Measurements from ENCODE around the gene ALG12.
A peak's percentile ranks its signal among the peaks of the same experiment; 100 is the strongest.

Gene ALG12

DNA sequence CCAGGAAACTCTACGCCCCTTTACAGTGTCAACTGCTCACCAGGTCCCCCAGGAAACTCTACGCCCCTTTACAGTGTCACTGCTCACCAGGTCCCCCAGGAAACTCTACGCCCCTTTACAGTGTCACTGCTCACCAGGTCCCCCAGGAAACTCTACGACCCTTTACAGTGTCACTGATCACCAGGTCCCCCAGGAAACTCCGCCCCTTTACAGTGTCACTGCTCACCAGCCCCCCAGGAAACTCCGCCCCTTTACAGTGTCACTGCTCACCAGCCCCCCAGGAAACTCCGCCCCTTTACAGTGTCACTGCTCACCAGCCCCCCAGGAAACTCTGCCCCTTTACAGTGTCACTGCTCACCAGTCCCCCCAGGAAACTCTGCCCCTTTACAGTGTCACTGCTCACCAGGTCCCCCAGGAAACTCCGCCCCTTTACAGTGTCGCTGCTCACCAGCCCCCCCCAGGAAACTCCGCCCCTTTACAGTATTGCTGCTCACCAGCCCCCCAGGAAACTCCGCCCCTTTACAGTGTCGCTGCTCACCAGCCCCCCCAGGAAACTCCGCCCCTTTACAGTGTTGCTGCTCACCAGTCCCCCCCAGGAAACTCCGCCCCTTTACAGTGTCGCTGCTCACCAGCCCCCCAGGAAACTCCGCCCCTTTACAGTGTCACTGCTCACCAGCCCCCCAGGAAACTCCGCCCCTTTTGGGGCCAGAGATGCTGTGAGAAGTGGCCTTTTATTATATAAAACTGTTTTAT is 27.0 kb upstream of the ALG12 start:
- DNase-seq = peak; percentile 43

GRCh38 chr22:49944399-49944891 is 26.2 kb upstream of the ALG12 start:
- DNase-seq = no peak

DNA sequence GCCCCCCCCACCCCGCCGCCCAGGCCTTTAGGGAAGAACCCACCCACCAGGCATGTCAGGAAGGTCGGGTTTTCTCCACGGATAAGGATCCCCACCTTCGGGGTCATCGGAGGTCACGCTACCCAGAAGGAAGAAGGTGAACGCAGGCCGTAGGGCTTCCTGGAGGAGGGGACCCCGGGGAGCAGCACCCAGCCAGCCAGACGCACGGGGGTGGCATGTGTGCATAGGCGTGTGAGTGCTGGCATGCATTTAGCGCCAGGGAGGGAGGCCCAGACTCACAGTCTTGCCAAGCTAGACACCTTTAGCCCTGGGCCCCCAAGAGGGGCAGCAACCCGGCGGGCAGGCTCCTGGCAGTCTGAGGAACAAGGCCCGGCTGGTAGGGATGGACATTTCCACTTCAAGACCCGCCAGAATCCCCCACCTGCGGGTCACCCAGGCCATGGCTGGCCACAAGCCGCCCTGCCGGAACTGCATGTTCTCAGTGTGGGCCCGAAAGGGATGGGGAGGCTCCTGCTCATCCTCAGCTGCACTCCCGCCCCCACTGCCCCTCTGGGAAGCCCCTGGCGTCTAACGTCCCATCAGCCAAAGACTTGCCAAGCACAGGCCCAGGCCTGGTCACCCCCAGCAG is 25.6 kb upstream of the ALG12 start:
- DNase-seq = no peak

GRCh38 chr22:49943405-49943765 is 25.1 kb upstream of the ALG12 start:
- DNase-seq = no peak

GRCh38 chr22:49942565-49943404 is 24.5 kb upstream of the ALG12 start:
- no peak for DNase-seq

GRCh38 chr22:49941507-49942316 is 23.5 kb upstream of the ALG12 start:
- DNase-seq = no peak

GRCh38 chr22:49938565-49939136 is 20.4 kb upstream of the ALG12 start:
- DNase-seq = no peak

GRCh38 chr22:49937758-49938564 is 19.7 kb upstream of the ALG12 start:
- no peak for DNase-seq

DNA sequence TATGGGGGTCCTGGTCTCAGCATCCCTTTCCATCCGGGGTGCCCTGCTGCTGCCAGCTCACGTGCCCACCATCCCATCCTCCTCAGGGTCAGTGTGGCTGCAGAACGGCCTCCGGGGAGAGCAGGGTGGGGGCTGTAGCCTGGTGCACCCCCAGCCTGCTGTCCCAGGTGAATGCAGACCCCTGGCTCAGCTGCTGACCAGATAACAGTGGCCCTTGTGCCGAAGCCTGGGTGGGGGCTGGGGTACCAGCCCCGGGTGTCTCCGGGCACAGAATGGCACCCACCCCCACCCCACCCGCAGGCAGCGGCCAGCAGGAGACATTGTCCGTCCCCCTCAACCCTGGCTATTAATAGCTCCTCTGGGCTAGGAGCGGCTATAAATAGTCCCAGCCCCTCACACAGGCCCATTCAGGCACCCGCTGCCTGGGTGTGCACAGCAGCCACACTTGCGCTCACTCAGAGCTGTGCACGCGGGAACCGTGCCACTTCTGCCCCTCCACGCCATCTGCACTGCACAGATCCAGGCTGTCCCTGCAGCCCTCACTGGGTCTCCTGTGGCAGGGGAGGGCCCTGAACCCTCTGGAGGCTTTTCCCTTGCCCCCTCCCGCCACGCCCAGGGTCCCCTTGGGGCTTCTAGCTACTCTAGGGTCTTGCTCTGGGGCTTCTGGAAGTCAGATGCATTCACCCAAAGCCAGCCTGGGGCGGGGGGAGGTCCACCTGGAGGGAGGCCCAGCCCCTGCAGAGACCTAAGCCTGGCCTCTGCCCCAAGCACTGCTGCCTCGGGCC is 18.9 kb upstream of the ALG12 start:
- peak; percentile 10 for DNase-seq

DNA sequence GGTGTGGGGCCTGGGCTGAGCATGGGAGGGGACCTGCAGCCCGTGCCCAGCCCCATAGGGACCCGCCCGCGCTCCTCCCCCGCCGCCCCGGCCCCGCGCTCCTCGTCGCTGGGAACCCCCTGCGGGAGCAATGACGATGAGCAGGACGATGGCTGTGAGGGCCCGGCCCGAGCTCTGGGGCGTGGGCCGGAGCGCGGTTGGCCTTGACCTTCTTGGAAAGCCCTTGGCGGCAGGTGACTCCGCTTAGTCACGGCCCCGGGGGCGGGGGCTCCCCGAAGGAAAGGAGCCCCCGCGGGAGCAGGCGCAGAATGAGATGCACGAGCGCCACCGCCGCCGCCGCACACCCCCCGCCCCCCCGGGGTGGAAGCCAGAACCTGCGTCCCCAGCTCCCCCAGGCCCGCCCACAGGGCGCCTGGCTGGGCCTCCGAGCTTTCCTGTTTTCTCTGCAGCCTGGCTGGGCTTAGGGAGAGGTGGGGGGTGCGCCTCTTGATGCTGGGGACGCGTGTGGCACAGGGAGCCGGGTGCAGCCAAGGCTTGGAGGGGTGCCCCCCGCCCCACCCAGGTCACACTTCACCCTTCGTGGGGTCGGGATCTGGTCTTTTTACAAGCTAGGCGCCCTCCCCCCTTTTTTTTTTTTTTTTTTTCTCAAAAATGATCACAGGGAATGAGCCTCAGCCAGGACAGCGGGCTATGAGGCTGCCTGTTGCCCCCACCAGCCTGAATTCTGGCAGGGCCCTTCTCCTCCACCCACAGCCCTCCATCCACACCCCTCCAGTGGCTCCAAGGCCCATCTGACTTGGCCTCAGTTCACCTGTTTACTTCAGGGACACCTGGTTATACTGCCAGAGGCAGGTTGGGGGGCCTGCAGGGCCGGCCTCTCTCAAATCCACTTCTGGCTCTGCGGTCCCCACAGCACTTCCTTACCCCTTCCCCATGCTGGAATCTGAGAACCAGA is 18.1 kb upstream of the ALG12 start:
- peak; percentile 75 for DNase-seq

DNA sequence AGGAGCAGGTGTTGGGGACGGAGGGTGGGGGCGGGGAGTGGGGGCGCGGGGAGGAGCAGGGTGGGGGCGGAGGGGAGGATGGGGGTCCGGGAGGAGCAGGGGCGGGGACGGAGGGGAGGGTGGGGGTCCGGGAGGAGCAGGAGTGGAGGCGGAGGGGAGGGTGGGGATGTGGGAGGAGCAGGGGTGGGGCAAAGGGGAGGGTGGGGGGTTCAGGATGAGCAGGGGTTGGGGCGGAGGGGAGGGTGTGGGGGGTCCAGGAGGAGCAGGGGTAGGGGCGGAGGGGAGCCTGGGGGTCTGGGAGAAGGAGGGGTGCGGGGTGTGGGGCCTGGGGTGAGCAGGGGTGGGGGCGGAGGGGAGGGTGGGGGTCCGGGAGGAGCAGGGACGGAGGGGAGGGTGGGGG is 17.3 kb upstream of the ALG12 start:
- no peak for DNase-seq

GRCh38 chr22:49934891-49935557 is 16.8 kb upstream of the ALG12 start:
- DNase-seq = peak; percentile 21

- DNase-seq = no peak
These were observed 16.1 kb upstream of the ALG12 start for GRCh38 chr22:49934160-49934890.

- DNase-seq = no peak
These were observed 15.3 kb upstream of the ALG12 start for GRCh38 chr22:49933236-49934159.

GRCh38 chr22:49930596-49931412 is 12.6 kb upstream of the ALG12 start:
- peak; percentile 82 for DNase-seq

- no peak for DNase-seq
These were observed 11.8 kb upstream of the ALG12 start for GRCh38 chr22:49929994-49930575.

All from DMS153 (cell line).